H1 (cell line): ENCODE measurements around the gene ECE2. TPM values are rescaled to one million over a fixed set of nuclear protein-coding genes. Genes with fewer than 3 reads are reported as not detected.

Experiments used
- MAFK ChIP-seq: IDR thresholded peaks from 2 replicates; pipeline ENCODE4 v1.6.1; 2012; ENCODE audit warnings: low read depth, mild to moderate bottlenecking, improper control_type of control experiment, low read length
- TAF1 ChIP-seq: IDR thresholded peaks from 2 replicates; pipeline ENCODE4 v1.6.1; 2011; ENCODE audit warnings: mild to moderate bottlenecking, low read depth, low read length
- YY1 ChIP-seq: IDR thresholded peaks from 2 replicates; pipeline ENCODE4 v1.6.1; 2011; ENCODE audit warnings: low read depth, mild to moderate bottlenecking, low read length
- polyA plus RNA-seq, 7 experiments: library from polyadenylated mRNA; depleted of rRNA in 3 of 7; stranded (reverse) in 5 of 7; unstranded in 2 of 7; fragments of >200 nt in 5 of 7; fragments of 200-250 nt in 2 of 7; gene quantifications; 1 replicate in 5 of 7; 2 replicates in 1 of 7; 4 replicates in 1 of 7; pipeline versions ENCODE4 v1.2.1 to v1.2.3, GENCODE V29; 2011 to 2013; ENCODE audit warnings: missing spikeins in 2 of 7, mixed read lengths in 2 of 7
- total RNA-seq: library from RNA; stranded (reverse); fragmentation: NEBNext Ultra II Directional; extraction: Animal tissue kit (Norgen Biotek cat#: 25700); gene quantifications from 2 replicates; pipeline ENCODE4 v1.2.1, GENCODE V29; 2021
- TF ChIP-seq, protein P1 (sequence below), 3 experiments: IDR thresholded peaks; 1 replicate in 2 of 3; 2 replicates in 1 of 3; pipeline versions ENCODE4 v1.5.1 to v1.6.1; 2011; ENCODE audit warnings: low read length in 3 of 3, mild to moderate bottlenecking in 3 of 3, inconsistent platforms in 2 of 3, low read depth in 1 of 3, moderate library complexity in 1 of 3; ENCODE audit not compliant: insufficient read depth in 1 of 3; ENCODE audit errors: control extremely low read depth in 1 of 3

Gene ECE2
- total and polyA plus RNA-seq, 2 of the 8 experiments (the other 6 are each of a cell fraction or from before 2014, with no cell fraction given) = 0.44 to 0.86 TPM

DNA sequence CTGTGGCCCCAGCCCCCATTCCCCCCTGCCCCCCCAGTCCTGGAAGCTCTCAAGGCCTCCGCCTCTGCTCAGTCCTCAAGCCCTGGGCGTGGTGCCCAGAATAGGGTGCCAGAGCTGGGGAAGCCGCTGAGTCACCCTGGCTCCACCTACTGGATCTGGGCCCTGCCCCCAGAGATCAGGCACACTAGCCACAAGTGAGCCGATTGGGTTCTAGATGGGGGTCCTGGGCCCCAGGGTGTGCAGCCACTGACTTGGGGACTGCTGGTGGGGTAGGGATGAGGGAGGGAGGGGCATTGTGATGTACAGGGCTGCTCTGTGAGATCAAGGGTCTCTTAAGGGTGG lies 44.3 kb downstream of the ECE2 start (continued):
- TF ChIP-seq MAFK (no peak), YY1 (no peak), TAF1 (no peak)
- TF ChIP-seq, protein P1, sequence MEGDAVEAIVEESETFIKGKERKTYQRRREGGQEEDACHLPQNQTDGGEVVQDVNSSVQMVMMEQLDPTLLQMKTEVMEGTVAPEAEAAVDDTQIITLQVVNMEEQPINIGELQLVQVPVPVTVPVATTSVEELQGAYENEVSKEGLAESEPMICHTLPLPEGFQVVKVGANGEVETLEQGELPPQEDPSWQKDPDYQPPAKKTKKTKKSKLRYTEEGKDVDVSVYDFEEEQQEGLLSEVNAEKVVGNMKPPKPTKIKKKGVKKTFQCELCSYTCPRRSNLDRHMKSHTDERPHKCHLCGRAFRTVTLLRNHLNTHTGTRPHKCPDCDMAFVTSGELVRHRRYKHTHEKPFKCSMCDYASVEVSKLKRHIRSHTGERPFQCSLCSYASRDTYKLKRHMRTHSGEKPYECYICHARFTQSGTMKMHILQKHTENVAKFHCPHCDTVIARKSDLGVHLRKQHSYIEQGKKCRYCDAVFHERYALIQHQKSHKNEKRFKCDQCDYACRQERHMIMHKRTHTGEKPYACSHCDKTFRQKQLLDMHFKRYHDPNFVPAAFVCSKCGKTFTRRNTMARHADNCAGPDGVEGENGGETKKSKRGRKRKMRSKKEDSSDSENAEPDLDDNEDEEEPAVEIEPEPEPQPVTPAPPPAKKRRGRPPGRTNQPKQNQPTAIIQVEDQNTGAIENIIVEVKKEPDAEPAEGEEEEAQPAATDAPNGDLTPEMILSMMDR (IDR thresholded peaks at IDR 0.05; ENCODE audit: control extremely low read depth in 1 of 3, insufficient read depth in 1 of 3, low read depth in 1 of 3, low read length in 3 of 3) = no peak
- TF ChIP-seq, all 59 proteins: peak for 0
